ENCODE measurements around the gene AGBL3. TPM values are rescaled to one million over a fixed set of nuclear protein-coding genes. Genes with fewer than 3 reads are reported as not detected.

The AGBL3 gene
- polyA plus RNA-seq, 1 experiment, result 0.32 TPM

DNA sequence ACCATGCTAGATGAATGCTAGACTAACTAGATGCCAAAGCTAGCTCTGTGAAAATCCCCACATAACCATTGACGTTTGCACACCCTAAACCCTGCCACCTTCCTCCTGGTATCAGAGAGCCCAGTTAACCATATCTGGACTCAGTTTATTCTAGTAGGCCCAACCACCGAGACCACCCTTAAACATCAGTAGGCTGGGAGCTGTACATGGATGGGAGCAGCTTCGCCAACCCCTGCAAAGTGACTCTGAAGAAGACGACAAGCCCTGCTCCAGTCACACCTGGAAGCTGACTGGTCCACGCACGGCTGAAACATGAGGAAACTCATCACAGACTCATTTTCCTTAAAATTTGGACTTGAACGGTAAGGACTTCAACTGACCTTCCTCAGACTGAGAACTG, 188.6 kb downstream of the AGBL3 start:
- no peaks in the 10 kb centered on the region for H3K36me3 ChIP-seq (ENCODE audit: control insufficient read depth, insufficient read depth, low read length)
- H3K27me3 ChIP-seq (ENCODE audit: control insufficient read depth, insufficient read depth, low read length), result no peaks in the 10 kb centered on the region
- ChIA-PET CTCF (interaction anchor here (0.8 to 1.6 kb wide), 3 partner anchors 11 to 30 kb away, joined by 3 read pairs; no protein-coding TSS in a partner anchor), POLR2A (no interaction called here)
- H3K4me3 ChIP-seq (ENCODE audit: low read depth, low read length), result no peak overlapping the region
- no peak for DNase-seq (ENCODE audit: low read depth)
- TF ChIP-seq, protein P1, sequence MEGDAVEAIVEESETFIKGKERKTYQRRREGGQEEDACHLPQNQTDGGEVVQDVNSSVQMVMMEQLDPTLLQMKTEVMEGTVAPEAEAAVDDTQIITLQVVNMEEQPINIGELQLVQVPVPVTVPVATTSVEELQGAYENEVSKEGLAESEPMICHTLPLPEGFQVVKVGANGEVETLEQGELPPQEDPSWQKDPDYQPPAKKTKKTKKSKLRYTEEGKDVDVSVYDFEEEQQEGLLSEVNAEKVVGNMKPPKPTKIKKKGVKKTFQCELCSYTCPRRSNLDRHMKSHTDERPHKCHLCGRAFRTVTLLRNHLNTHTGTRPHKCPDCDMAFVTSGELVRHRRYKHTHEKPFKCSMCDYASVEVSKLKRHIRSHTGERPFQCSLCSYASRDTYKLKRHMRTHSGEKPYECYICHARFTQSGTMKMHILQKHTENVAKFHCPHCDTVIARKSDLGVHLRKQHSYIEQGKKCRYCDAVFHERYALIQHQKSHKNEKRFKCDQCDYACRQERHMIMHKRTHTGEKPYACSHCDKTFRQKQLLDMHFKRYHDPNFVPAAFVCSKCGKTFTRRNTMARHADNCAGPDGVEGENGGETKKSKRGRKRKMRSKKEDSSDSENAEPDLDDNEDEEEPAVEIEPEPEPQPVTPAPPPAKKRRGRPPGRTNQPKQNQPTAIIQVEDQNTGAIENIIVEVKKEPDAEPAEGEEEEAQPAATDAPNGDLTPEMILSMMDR (IDR thresholded peaks at IDR 0.05; ENCODE audit: insufficient read depth, low read depth, low read length), result no peak

DNA sequence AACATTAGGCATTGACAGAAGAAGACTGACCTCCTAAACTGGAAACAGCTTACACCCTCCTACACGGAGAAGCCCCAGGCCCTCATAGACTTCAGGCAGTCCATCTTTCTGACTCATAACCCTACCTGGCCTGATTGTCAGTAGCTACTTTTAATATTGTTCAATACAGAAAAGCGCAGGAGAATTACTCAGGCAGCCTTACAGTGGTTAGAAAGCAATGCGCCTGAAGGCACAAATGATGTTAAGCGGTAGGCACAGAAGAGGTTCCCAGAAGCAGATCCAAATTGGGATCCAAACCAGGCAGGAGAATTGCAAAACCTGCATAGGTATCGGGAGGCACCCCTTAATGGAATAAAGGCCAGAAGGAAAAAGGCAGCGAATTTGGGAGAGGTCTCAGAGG, 189.6 kb downstream of the AGBL3 start:
- CTCF ChIA-PET, result interaction anchor here (0.6 to 1.6 kb wide), 3 partner anchors 11 to 486 kb away, joined by 3 to 4 read pairs (median 3); no protein-coding TSS in a partner anchor
- POLR2A ChIA-PET, result no interaction called here
- TF ChIP-seq, protein P1 (IDR thresholded peaks at IDR 0.05; ENCODE audit: insufficient read depth, low read depth, low read length), result no peak
- Histone ChIP-seq H3K4me3 (ENCODE audit: low read depth, low read length) (no peak overlapping the region), H3K36me3 (ENCODE audit: control insufficient read depth, insufficient read depth, low read length) (no peaks in the 10 kb centered on the region), H3K27me3 (ENCODE audit: control insufficient read depth, insufficient read depth, low read length) (no peaks in the 10 kb centered on the region)
- DNase-seq (ENCODE audit: low read depth), result no peak

DNA sequence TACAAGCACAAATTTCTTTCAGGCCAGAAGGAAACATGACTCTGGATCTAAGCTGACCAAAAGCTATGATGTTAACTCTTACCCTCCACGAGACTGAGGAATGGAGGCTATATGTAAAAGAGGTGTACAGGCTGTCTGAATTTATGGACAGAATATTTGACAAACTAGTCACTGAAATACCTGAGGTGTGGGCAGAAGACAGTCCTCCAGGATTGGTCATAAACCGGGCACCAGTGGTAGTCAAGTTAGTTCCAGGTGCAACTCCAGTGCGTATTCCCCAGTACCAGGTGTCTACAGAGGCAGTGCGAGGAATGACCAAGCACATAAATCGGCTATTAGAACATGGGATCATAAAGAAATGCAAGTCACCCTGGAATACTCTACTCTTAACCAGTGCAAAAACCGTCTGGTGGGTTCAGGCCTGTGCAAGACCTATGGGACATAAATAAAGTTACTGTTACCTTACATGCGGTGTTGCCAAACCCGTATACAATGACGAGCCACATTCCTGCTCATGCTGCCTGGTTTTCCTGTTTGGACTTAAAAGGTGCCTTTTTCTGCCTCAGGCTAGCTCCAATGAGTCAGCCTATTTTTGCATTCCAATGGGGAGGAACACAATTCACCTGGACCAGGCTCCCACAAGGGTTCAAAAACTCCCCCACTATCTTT, 190.9 kb downstream of the AGBL3 start:
- TF ChIP-seq, protein P1 (IDR thresholded peaks at IDR 0.05; ENCODE audit: insufficient read depth, low read depth, low read length), result no peak
- Histone ChIP-seq H3K4me3 (ENCODE audit: low read depth, low read length) (no peak overlapping the region), H3K36me3 (ENCODE audit: control insufficient read depth, insufficient read depth, low read length) (peaks cover 2% of the 10 kb centered on the region), H3K27me3 (ENCODE audit: control insufficient read depth, insufficient read depth, low read length) (no peaks in the 10 kb centered on the region)
- ChIA-PET CTCF (interaction anchor here (1.2 kb wide), 1 partner anchor 13 kb away, joined by 3 read pairs; no protein-coding TSS in a partner anchor), POLR2A (no interaction called here)
- DNase-seq (ENCODE audit: low read depth), result no peak

- no peak for DNase-seq (ENCODE audit: low read depth)
- CTCF ChIA-PET, result interaction anchor here (1.1 kb wide), 1 partner anchor 32 kb away, joined by 3 read pairs; no protein-coding TSS in a partner anchor
Observed at GRCh38 chr7:135178364-135178763, 192.1 kb downstream of the AGBL3 start.

DNA sequence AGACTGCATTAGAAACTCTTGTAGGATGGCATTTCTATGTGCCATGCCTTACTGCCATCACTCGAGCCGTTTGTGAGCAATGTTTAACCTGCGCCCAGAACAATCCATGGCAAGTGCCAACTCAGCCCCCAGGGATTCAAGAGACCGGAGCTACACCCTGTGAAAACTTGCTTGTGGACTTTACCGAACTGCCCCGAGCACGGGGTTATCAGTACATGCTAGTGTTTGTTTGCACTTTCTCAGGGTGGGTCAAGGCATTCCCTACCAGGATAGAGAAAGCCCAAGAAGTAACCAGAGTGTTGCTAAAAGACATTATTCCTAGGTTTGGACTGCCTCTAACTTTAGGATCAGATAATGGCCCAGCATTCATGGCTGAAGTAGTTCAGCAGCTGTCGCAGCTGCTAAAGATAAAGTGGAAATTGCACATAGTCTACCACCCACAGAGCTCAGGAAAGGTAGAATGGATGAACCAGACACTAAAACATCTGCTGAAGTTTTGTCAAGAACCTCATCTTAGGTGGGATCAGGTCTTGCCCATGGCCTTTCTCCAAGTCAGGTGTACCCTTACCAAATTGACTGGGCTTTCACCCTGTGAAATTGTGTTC, 193.1 kb downstream of the AGBL3 start:
- CTCF ChIA-PET, result interaction anchor here (1.1 kb wide), 1 partner anchor 31 kb away, joined by 3 read pairs; no protein-coding TSS in a partner anchor
- Histone ChIP-seq H3K36me3 (ENCODE audit: control insufficient read depth, insufficient read depth, low read length) (peaks cover 10% of the 10 kb centered on the region), H3K27me3 (ENCODE audit: control insufficient read depth, insufficient read depth, low read length) (no peaks in the 10 kb centered on the region), H3K4me3 (ENCODE audit: low read depth, low read length) (no peak overlapping the region)
- POLR2A ChIA-PET, result no interaction called here
- DNase-seq (ENCODE audit: low read depth), result no peak
- TF ChIP-seq, protein P1 (IDR thresholded peaks at IDR 0.05; ENCODE audit: insufficient read depth, low read depth, low read length), result no peak

More at GRCh38 chr7:135178364-135178763, 192.1 kb downstream of the AGBL3 start:
- TF ChIP-seq, protein P1 (IDR thresholded peaks at IDR 0.05; ENCODE audit: insufficient read depth, low read depth, low read length), result no peak
- Histone ChIP-seq H3K36me3 (ENCODE audit: control insufficient read depth, insufficient read depth, low read length) (peaks cover 5% of the 10 kb centered on the region), H3K4me3 (ENCODE audit: low read depth, low read length) (no peak overlapping the region), H3K27me3 (ENCODE audit: control insufficient read depth, insufficient read depth, low read length) (no peaks in the 10 kb centered on the region)
- POLR2A ChIA-PET, result interaction anchor here (0.6 kb wide), 1 partner anchor 9 kb away, joined by 3 read pairs; no protein-coding TSS in a partner anchor

Data from BJ (cell line).